Astrocyte (in vitro differentiated cells and primary cell): ENCODE data around the gene MAFF.

Source experiments
- CTCF ChIP-seq: IDR thresholded peaks from 2 replicates; pipeline ENCODE4 v1.5.1; 2011; ENCODE audit warnings: low read depth, mild to moderate bottlenecking, inconsistent platforms, low read length, moderate library complexity; ENCODE audit not compliant: insufficient read depth
- EZH2 ChIP-seq: IDR thresholded peaks from 2 replicates; pipeline ENCODE4 v1.6.1; 2012; ENCODE audit warnings: mild to moderate bottlenecking, low read length, inconsistent platforms; ENCODE audit not compliant: insufficient read depth

DNA sequence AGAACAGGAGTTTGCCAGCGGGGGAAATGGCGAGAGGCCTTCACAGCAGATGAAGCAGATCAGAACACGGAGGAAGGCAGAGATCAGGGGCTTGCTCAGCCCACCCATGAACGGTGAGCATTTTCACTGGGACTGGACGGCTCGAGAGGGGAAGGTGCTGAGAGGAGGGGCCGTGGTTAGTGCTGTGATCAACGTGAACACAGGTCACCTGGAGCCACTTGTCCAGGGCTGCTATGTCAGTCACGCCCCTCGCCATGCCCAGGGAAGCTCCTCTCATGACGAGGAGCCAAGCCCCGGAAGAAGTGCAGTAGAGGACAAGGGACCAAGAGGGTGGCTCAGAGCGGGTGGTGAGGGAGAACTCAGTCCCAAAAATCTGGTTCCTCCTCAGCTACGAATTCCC, 27.2 kb upstream of the MAFF start:
- TF ChIP-seq CTCF: no peak
- no peak for TF ChIP-seq EZH2
